Nephron progenitor cell (in vitro differentiated cells): Measurements from ENCODE around the gene PRSS50.

ENCODE experiments used
- DNase-seq: peaks from one replicate; pipeline ENCODE4 v3.0.0; 2021
- H3K27ac Mint-ChIP-seq: 2 replicates; pipeline ENCODE4 v1.8.0; 2021; ENCODE audit warnings: mild to moderate bottlenecking, moderate library complexity, mixed read lengths
- H3K27me3 Mint-ChIP-seq: 2 replicates; pipeline ENCODE4 v1.8.0; 2021; ENCODE audit warnings: mild to moderate bottlenecking, low read depth, mixed read lengths; ENCODE audit not compliant: poor library complexity
- H3K36me3 Mint-ChIP-seq: 2 replicates; pipeline ENCODE4 v1.8.0; 2021; ENCODE audit warnings: low read depth, mixed read lengths
- H3K4me1 Mint-ChIP-seq: 2 replicates; pipeline ENCODE4 v1.8.0; 2021; ENCODE audit warnings: mixed read lengths
- H3K4me3 Mint-ChIP-seq: 2 replicates; pipeline ENCODE4 v1.8.0; 2021; ENCODE audit warnings: mild to moderate bottlenecking, moderate library complexity, mixed read lengths
- H3K9me3 Mint-ChIP-seq: 2 replicates; pipeline ENCODE4 v1.8.0; 2021; ENCODE audit warnings: mild to moderate bottlenecking, moderate library complexity, mixed read lengths
- TF ChIP-seq, protein P1 (sequence below): fragments of 200-600 bp; sonication (generic); IDR thresholded peaks from 2 replicates; pipeline ENCODE4 v1.5.0; 2021; ENCODE audit warnings: antibody characterized with exemption

PRSS50 gene

GRCh38 chr3:46681387-46681786 is 36.3 kb downstream of the PRSS50 start:
- H3K4me1 Mint-ChIP-seq, result peaks cover 46% of the 10 kb centered on the region
- TF ChIP-seq, protein P1, sequence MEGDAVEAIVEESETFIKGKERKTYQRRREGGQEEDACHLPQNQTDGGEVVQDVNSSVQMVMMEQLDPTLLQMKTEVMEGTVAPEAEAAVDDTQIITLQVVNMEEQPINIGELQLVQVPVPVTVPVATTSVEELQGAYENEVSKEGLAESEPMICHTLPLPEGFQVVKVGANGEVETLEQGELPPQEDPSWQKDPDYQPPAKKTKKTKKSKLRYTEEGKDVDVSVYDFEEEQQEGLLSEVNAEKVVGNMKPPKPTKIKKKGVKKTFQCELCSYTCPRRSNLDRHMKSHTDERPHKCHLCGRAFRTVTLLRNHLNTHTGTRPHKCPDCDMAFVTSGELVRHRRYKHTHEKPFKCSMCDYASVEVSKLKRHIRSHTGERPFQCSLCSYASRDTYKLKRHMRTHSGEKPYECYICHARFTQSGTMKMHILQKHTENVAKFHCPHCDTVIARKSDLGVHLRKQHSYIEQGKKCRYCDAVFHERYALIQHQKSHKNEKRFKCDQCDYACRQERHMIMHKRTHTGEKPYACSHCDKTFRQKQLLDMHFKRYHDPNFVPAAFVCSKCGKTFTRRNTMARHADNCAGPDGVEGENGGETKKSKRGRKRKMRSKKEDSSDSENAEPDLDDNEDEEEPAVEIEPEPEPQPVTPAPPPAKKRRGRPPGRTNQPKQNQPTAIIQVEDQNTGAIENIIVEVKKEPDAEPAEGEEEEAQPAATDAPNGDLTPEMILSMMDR, result no peak
- H3K27me3 Mint-ChIP-seq, result peaks cover 10% of the 10 kb centered on the region
- H3K4me3 Mint-ChIP-seq, result no peak overlapping the region
- H3K27ac Mint-ChIP-seq, result no peak overlapping the region
- no peak for DNase-seq
- no peaks in the 10 kb centered on the region for H3K9me3 Mint-ChIP-seq
- H3K36me3 Mint-ChIP-seq, result no peaks in the 10 kb centered on the region

DNA sequence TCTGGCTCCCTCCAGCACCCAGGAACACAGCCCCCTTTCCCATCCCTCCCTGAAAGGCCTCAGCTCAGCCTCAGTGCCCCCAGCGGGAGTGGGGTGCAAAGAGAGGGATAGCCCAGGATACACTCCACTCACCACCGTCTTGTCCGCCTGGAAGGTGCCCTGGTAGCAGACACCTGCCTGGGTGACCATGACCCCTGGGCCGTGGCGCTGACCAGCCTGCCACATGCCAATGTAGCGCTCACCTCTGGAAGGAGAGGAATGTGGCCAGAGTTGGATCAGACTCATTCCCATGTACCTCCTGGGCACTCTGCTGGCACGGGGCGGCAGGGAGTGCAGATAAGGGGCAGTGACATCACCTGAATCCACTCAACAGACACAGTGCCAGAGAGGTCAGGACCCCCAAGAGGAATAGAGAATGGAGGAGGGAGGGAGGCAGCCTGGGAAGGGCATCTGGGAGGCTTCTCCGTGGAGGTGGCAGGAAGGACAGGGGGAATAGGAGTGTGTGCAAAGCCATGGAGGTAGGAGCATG is 37.3 kb downstream of the PRSS50 start:
- Mint-ChIP-seq H3K27ac (peak overlapping the region; percentile 79), H3K9me3 (no peaks in the 10 kb centered on the region), H3K4me3 (no peak overlapping the region), H3K27me3 (peaks cover 6% of the 10 kb centered on the region), H3K36me3 (no peaks in the 10 kb centered on the region), H3K4me1 (peaks cover 42% of the 10 kb centered on the region)
- TF ChIP-seq, protein P1, result no peak
- no peak for DNase-seq

GRCh38 chr3:46679681-46680080 is 38.0 kb downstream of the PRSS50 start:
- H3K36me3 Mint-ChIP-seq, result no peaks in the 10 kb centered on the region
- no peak overlapping the region for H3K27ac Mint-ChIP-seq
- H3K4me1 Mint-ChIP-seq, result peaks cover 38% of the 10 kb centered on the region
- no peaks in the 10 kb centered on the region for H3K9me3 Mint-ChIP-seq
- peaks cover 10% of the 10 kb centered on the region for H3K27me3 Mint-ChIP-seq
- no peak overlapping the region for H3K4me3 Mint-ChIP-seq
- TF ChIP-seq, protein P1, result no peak
- DNase-seq, result no peak

GRCh38 chr3:46678280-46678679 is 39.4 kb downstream of the PRSS50 start:
- H3K27me3 Mint-ChIP-seq, result peaks cover 6% of the 10 kb centered on the region
- no peak overlapping the region for H3K4me3 Mint-ChIP-seq
- H3K9me3 Mint-ChIP-seq, result no peaks in the 10 kb centered on the region
- no peak for DNase-seq
- H3K27ac Mint-ChIP-seq, result no peak overlapping the region
- TF ChIP-seq, protein P1, result no peak
- no peaks in the 10 kb centered on the region for H3K36me3 Mint-ChIP-seq
- H3K4me1 Mint-ChIP-seq, result peaks cover 43% of the 10 kb centered on the region

DNA sequence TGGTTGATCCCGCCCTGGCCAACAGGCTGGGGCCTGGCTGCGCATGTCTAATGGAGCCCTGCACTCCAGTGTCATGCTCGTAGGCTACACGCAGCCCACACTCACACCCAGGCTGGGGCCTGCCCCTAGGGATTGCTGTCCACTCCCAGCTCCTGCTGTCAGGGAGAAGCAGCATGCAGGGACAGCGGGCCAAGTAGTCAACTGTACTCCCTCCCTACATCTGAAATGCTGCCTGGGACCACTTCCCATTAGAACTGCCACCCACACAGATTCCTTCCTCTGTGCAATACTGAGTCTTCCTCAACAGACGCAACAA is 40.3 kb downstream of the PRSS50 start:
- Mint-ChIP-seq H3K9me3 (no peaks in the 10 kb centered on the region), H3K4me3 (no peak overlapping the region), H3K4me1 (peaks cover 44% of the 10 kb centered on the region), H3K27ac (peak overlapping the region; percentile 36), H3K27me3 (peaks cover 6% of the 10 kb centered on the region), H3K36me3 (no peaks in the 10 kb centered on the region)
- DNase-seq, result no peak
- TF ChIP-seq, protein P1, result no peak

DNA sequence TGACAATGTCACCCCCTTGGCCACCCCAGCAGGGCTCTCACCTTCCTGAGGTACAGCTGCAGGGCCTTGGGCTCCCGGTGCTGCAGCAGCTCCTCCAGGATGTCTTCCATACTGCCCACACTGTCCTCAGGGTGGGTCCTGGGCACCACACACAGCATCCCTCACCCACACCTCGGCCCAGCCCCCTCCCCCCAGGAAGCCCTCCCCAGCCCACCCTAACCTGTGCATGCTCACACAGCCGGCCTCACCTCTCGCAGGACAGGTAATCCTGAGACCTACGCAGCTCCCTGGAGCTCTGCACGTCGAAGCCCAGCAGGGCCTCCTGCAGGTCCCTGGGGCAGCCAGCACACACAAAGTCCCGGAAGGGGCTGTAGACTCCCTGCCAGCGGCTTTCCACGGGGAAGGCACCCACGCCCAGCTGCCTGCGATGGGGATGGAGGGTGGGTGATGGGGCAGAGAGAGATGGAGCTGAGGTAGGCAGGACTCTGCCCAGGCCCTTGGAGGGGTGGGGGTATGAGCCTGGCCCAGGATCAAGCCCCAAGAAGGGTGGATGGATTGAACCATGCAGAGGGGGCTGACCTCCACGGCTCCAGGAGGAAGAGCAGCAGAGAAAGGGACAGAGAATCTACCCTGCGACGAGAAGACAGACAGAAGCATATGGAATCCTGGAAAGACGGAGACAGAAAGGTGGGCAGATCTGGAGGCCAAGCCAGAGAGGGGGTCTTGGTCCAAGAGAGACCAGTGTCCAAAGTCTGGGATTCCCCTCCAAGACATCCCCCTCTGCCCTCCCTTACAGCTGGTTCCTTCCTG is 40.9 kb downstream of the PRSS50 start:
- Mint-ChIP-seq H3K36me3 (no peaks in the 10 kb centered on the region), H3K9me3 (no peaks in the 10 kb centered on the region), H3K27me3 (peaks cover 6% of the 10 kb centered on the region), H3K4me1 (peaks cover 39% of the 10 kb centered on the region), H3K4me3 (no peak overlapping the region), H3K27ac (no peak overlapping the region)
- no peak for DNase-seq
- TF ChIP-seq, protein P1, result no peak
